ENCODE results near the gene MEIS2.

The MEIS2 gene

DNA sequence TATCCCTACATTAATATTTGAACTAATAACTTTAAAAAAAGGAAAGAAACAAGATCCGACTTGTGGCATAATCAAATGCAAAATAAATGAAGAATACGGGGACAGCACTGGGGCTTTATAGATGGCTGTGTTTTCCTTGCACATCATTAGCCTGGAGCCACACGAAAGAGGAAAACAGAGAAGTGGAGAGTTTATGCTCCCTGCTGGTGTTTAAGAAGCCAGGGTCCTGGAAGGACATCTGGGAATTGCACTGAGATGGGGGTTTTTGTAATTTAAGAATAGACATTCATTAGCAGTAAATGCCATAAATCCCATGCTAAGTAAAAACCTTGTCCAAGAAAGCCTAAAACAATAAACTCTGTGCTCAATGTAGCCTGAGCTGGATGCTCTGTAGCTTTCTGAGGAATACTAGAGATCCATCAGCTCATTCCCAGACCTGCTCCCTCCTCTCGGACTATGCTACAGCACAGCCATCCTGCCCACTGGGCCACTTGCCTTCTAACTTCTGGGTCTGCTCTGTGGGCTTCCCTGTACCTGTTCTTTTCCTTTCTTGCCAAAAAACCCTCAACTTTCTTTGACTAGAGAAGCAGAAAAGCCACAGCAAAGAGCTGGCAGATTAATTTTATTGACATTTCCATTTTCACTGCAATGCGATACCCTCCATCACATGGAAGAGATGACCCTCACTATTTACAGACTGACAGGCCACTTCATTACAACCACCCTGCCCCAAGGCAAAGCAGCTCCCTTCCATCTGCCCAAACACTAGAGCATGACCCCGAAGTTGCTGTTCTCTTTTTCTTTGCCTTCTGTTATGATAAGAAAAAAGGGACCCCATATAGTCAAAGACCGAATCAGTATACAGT, 62.3 kb downstream of the MEIS2 start:
- no peak for DNase-seq

DNA sequence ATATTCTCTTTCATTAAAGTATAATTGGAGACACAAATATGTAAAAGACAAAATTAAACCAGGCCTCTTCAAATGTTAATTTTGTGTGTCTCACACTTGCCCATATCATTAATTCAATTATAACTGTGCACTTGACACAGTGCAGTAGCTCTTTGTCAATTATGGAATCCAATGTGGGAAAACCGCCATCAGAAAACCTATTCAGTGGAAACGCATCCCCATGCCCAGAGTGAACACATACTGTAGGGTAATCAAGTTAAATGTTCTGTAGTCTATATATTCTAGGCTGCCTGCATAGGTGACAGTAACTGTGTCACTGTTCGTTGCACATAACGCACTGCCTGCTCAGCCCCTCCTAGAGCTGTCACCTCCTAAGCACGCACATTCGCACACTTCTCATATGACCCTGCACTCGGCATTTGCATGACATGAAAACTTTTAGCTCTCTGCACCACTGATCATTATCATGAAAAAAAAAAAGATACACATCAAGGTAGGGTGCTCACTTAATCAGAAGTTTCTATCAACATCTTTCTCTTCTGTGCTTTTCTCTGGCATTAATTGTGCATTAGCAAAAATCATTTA, 63.2 kb downstream of the MEIS2 start:
- DNase-seq: no peak

GRCh38 chr15:37034835-37035748, 65.3 kb downstream of the MEIS2 start:
- no peak for DNase-seq

GRCh38 chr15:37034392-37034791, 66.0 kb downstream of the MEIS2 start:
- DNase-seq: no peak

DNA sequence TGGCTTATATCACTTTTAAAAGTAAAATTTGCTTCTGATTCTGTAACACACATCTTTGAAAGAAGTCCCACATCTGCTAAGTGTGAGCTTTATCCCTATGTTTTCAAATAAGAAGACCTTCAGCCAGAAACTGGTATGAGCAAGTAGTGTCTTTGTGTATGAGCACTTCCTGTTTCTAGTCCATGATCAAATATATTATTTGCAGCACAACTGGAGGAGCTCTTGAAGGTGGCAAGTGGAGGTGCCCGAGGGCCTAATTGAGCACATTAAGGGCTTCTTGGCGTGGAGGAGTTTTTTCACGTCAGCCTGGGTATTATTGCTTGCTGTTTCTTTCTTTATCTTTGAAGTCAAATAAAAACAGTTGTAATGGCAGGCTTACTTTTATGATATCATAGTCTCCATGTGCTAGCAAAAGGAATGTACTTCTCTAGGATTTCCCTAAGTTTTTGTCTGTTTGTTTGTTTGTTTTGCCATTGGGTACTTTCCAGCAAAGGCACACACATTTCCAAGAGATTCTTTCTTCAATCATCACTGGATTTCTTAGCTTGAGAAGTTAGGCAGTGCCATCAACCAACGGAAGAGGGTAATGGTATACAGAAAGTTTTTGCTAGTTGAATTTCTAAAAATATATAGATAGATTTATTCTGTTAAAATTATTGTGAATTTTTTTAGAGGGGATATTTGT, 68.1 kb downstream of the MEIS2 start:
- DNase-seq: no peak

DNA sequence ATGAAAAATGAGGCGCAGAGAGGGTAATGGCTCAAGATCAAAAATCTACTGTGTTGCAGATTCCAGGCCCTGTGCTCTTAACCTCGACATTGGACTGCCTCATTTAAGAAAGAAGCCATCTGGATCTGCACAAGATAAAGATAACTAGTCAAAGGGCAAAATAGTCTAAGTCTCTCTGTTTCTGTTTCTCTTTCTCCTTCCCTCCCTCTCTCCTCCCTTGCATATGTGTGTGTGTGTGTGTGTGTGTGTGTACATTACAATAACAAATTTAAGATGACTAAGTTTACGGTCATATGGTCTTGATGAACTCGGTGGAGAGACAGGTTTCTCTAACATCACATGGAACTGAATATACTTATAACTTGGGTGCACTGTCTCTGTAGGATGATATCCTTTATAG, 69.2 kb downstream of the MEIS2 start:
- DNase-seq: no peak

DNA sequence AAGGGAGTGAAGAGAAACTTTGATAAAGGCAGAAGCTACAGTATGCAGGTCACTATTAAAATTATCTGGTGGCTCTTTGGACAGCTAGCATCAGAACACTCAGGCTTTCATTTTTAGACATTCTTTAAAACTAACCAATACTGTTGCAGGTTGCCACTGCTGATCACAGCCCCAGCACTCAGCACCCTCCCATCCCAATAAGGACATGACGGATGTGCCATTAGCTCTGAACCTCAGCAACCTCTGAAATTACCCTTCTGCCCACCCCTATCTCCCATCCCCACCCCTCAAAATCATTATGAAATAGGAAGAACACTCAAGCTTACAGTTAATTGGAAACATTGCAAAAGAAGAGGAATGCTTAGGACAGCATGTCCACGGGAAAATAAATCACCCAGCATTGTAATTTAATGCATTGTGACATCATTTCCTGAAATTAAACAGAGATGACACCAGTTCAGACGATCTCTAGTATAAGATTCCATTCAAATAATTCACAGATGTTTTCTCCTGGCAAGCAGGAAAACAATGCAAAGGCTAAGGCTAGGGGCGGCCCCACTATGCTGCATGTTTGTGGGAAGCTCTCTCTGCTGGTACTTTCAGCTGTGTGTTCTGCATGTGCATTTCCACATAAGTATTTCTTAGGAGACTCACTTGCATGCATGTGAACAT, 71.6 kb downstream of the MEIS2 start:
- no peak for DNase-seq

- DNase-seq: no peak
Measured at GRCh38 chr15:37020852-37021251, 79.5 kb downstream of the MEIS2 start.

- no peak for DNase-seq
Measured at GRCh38 chr15:37019479-37020433, 80.6 kb downstream of the MEIS2 start.

GRCh38 chr15:37017031-37017625, 83.2 kb downstream of the MEIS2 start:
- no peak for DNase-seq

DNA sequence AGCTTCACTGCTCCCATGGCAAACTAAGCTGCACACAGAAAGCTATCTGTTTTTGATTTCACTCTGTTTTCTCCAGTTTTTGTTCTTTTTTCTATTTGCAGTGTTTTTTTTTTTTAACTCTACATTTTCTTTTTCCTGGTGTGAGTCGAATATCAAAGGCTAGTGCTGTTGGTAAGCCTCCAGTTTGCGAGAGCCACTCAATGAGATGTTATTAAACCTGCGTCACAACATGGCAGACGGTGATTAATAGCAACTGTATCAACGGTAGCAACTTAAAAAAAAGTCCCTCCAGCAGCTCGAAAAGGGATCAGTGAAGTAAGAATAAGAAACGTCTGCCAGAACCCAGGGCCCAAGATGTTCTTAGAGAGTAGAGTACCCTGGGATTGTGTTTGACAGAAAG, 84.1 kb downstream of the MEIS2 start:
- DNase-seq: no peak

- DNase-seq: no peak
Measured at GRCh38 chr15:37015451-37015850, 84.9 kb downstream of the MEIS2 start.

DNA sequence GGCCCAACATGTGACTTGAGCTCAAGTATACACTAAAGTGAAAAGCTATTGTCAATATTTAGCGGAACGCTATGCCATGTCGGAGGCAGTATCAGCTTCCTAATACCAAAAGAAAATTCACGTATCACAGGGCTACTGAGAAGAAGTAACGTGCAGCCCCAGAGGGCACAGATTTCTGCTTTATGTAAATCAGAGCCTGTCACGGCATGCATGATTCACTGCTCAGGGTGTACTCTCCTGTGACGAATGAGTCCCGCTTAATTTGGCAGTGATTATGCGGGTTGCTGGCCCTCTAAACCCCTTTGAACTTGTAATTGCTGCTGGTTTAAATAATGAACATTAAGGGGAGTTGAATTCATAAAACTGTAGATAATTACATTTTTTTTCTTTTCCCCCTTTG, 85.3 kb downstream of the MEIS2 start:
- no peak for DNase-seq

- DNase-seq: no peak
Measured at GRCh38 chr15:37014566-37014965, 85.8 kb downstream of the MEIS2 start.

GRCh38 chr15:37014137-37014536, 86.2 kb downstream of the MEIS2 start:
- DNase-seq: no peak

- DNase-seq: no peak
Measured at GRCh38 chr15:37010595-37010994, 89.8 kb downstream of the MEIS2 start.

GRCh38 chr15:37009288-37009687, 91.1 kb downstream of the MEIS2 start:
- no peak for DNase-seq

DNA sequence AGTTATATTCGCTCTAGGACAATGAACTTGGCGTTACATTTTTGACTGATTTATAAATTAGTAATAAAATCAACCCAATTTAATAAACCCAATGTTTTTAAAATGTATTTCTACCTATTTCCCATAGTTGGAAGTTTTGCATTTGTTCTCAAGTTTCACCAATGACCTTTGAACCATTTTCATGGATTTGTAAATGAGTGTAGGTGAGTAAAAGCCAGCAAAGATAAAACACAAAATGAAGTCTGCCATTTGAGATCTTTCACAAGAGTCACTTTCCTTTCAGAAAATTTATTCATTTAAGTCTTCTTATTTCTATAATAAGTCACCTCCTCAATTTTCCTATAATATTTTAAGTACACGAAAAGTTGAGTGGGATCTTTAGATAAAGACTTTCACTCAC, 92.1 kb downstream of the MEIS2 start:
- no peak for DNase-seq

DNA sequence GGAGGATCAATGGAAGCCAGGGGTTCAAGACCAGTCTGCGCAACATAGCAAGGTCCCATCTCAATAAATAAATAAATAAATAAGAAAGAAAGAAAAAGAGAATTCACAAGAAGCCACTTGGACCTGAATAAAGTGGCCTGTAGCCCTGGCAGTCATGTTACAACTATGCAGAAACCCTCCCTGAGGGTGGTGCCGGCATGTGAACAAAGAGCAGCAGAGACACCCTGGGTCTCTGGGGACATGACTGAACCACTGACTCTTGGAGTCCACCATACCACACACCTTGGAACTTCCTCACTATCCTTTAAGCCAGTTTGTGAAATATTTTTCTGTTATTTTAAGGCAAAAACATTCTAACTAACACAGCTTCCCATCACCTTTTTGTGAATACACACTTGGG, 93.0 kb downstream of the MEIS2 start:
- no peak for DNase-seq

GRCh38 chr15:37004981-37005735, 95.2 kb downstream of the MEIS2 start:
- DNase-seq: no peak
